K562 (cell line): ENCODE results near the gene CLDN5.

Source experiments
- FOXP1 ChIP-seq: sonication (generic); formaldehyde crosslinking; IDR thresholded peaks from 2 replicates; pipeline ENCODE4 v1.8.0; 2022; ENCODE audit warnings: mild to moderate bottlenecking, missing genetic modification reagents
- MYNN ChIP-seq, 2 experiments: sonication (generic); formaldehyde crosslinking in 1 of 2; IDR thresholded peaks; 2 replicates each; pipeline versions ENCODE4 v1.5.0 to v1.6.1; 2016 to 2020; ENCODE audit warnings: antibody characterized with exemption in 1 of 2, missing genetic modification reagents in 1 of 2
- POLR2AphosphoS5 ChIP-seq: IDR thresholded peaks from 2 replicates; pipeline ENCODE4 v1.6.1; 2011; ENCODE audit warnings: mild to moderate bottlenecking, low read depth, low read length, moderate library complexity; ENCODE audit not compliant: control insufficient read depth, insufficient read depth
- RFX1 ChIP-seq: fragments of 450-650 bp; IDR thresholded peaks from 2 replicates; pipeline ENCODE4 v1.6.1; 2016; ENCODE audit warnings: mild to moderate bottlenecking, moderate library complexity
- SIN3A ChIP-seq, 2 experiments: fragments of 150-350 bp in 1 of 2; IDR thresholded peaks; 2 replicates each; pipeline ENCODE4 v1.6.1; 2011 to 2016; ENCODE audit warnings: borderline replicate concordance in 2 of 2, low read depth in 2 of 2, low read length in 2 of 2, mild to moderate bottlenecking in 2 of 2, moderate library complexity in 2 of 2; ENCODE audit not compliant: control insufficient read depth in 1 of 2
- TARDBP ChIP-seq: fragments of 450-650 bp; IDR thresholded peaks from 2 replicates; pipeline ENCODE4 v1.6.1; 2016
- TCF7L2 ChIP-seq: fragments of 150-350 bp; IDR thresholded peaks from 2 replicates; pipeline ENCODE4 v1.6.1; 2016; ENCODE audit warnings: low read depth, mild to moderate bottlenecking, low read length, moderate library complexity
- ZFP36 ChIP-seq: fragments of 150-350 bp; IDR thresholded peaks from 2 replicates; pipeline ENCODE4 v1.6.1; 2018; ENCODE audit warnings: low read length, low read depth; ENCODE audit not compliant: partially characterized antibody
- ZSCAN29 ChIP-seq: fragments of 450-650 bp; IDR thresholded peaks from 2 replicates; pipeline ENCODE4 v1.6.1; 2017
- TF ChIP-seq, protein P1 (sequence below), 3 experiments: IDR thresholded peaks in 2 of 3; conservative IDR thresholded peaks in 1 of 3; 2 replicates each; pipeline ENCODE4 v1.5.1; 2011 to 2012; ENCODE audit warnings: low read length in 3 of 3, mild to moderate bottlenecking in 3 of 3, control low read depth in 2 of 3, improper control_type of control experiment in 1 of 3, inconsistent platforms in 1 of 3, low read depth in 1 of 3, mixed read lengths in 1 of 3, moderate library complexity in 1 of 3; ENCODE audit not compliant: insufficient read depth in 2 of 3
- TF ChIP-seq, protein P2 (sequence below): sonication (generic); formaldehyde crosslinking; IDR thresholded peaks from 2 replicates; pipeline ENCODE4 v1.8.0; 2022; ENCODE audit warnings: mild to moderate bottlenecking, low read depth, missing genetic modification reagents
- TF ChIP-seq, protein P3 (sequence below), 2 experiments: fragments of 450-650 bp; formaldehyde crosslinking in 1 of 2; IDR thresholded peaks; 2 replicates each; pipeline versions ENCODE4 v1.4.0 to v1.6.1; 2014 to 2020; ENCODE audit warnings: mild to moderate bottlenecking in 2 of 2, borderline replicate concordance in 1 of 2, low read depth in 1 of 2

DNA sequence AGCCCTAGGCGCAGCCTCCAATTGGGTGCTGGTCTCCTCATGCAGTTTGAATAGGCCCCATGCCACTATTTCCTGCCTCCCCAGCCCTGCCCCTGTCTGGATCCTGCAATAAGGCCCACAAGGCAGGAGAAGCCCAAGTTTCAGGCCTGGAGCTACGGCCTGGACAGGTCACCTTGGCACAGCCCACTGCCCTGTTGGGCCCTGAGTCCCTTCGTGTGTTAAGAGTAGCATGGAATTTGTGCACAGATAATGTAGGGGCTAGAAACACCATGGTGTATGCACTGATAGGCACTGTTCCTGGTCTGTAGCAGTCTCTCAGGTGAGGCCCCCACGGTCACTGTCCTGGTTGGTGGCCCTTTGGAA, 24.3 kb downstream of the CLDN5 start:
- TF ChIP-seq TARDBP = no peak
- TF ChIP-seq, protein P1, sequence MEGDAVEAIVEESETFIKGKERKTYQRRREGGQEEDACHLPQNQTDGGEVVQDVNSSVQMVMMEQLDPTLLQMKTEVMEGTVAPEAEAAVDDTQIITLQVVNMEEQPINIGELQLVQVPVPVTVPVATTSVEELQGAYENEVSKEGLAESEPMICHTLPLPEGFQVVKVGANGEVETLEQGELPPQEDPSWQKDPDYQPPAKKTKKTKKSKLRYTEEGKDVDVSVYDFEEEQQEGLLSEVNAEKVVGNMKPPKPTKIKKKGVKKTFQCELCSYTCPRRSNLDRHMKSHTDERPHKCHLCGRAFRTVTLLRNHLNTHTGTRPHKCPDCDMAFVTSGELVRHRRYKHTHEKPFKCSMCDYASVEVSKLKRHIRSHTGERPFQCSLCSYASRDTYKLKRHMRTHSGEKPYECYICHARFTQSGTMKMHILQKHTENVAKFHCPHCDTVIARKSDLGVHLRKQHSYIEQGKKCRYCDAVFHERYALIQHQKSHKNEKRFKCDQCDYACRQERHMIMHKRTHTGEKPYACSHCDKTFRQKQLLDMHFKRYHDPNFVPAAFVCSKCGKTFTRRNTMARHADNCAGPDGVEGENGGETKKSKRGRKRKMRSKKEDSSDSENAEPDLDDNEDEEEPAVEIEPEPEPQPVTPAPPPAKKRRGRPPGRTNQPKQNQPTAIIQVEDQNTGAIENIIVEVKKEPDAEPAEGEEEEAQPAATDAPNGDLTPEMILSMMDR (IDR thresholded peaks at IDR 0.05 in 2 of 3, conservative IDR thresholded peaks at IDR 0.05 in 1 of 3; ENCODE audit: insufficient read depth in 2 of 3, low read depth in 1 of 3, low read length in 3 of 3) = no peak
- TF ChIP-seq FOXP1 (CRISPR knock-in tag) = no peak
- TF ChIP-seq, protein P2, sequence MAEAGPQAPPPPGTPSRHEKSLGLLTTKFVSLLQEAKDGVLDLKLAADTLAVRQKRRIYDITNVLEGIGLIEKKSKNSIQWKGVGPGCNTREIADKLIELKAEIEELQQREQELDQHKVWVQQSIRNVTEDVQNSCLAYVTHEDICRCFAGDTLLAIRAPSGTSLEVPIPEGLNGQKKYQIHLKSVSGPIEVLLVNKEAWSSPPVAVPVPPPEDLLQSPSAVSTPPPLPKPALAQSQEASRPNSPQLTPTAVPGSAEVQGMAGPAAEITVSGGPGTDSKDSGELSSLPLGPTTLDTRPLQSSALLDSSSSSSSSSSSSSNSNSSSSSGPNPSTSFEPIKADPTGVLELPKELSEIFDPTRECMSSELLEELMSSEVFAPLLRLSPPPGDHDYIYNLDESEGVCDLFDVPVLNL = no peak
- no peak for TF ChIP-seq TCF7L2
- TF ChIP-seq, protein P3, sequence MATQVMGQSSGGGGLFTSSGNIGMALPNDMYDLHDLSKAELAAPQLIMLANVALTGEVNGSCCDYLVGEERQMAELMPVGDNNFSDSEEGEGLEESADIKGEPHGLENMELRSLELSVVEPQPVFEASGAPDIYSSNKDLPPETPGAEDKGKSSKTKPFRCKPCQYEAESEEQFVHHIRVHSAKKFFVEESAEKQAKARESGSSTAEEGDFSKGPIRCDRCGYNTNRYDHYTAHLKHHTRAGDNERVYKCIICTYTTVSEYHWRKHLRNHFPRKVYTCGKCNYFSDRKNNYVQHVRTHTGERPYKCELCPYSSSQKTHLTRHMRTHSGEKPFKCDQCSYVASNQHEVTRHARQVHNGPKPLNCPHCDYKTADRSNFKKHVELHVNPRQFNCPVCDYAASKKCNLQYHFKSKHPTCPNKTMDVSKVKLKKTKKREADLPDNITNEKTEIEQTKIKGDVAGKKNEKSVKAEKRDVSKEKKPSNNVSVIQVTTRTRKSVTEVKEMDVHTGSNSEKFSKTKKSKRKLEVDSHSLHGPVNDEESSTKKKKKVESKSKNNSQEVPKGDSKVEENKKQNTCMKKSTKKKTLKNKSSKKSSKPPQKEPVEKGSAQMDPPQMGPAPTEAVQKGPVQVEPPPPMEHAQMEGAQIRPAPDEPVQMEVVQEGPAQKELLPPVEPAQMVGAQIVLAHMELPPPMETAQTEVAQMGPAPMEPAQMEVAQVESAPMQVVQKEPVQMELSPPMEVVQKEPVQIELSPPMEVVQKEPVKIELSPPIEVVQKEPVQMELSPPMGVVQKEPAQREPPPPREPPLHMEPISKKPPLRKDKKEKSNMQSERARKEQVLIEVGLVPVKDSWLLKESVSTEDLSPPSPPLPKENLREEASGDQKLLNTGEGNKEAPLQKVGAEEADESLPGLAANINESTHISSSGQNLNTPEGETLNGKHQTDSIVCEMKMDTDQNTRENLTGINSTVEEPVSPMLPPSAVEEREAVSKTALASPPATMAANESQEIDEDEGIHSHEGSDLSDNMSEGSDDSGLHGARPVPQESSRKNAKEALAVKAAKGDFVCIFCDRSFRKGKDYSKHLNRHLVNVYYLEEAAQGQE (IDR thresholded peaks at IDR 0.05; ENCODE audit: borderline replicate concordance) = no peak
- TF ChIP-seq, protein P3 (CRISPR knock-in tag; IDR thresholded peaks at IDR 0.05; ENCODE audit: low read depth) = no peak
- no peak for TF ChIP-seq ZFP36
- TF ChIP-seq ZSCAN29 = no peak
- TF ChIP-seq RFX1 = no peak
- TF ChIP-seq POLR2AphosphoS5 = peak; percentile 14; the same call in 1 of the 2 replicates
- no peak for TF ChIP-seq MYNN (IDR thresholded peaks at IDR 0.05)
- no peak for TF ChIP-seq MYNN (CRISPR knock-in tag; IDR thresholded peaks at IDR 0.05)
- no peak for TF ChIP-seq SIN3A (IDR thresholded peaks at IDR 0.05; ENCODE audit: borderline replicate concordance in 2 of 2, control insufficient read depth in 1 of 2, low read depth in 2 of 2, low read length in 2 of 2)
